Ureter (tissue), 1 donor: ENCODE measurements around the gene HOXB2. TPM values are rescaled to one million over a fixed set of nuclear protein-coding genes. Genes with fewer than 3 reads are reported as not detected.
"Not testable (repeated sequence)": the region's sequence is repeated elsewhere in the genome, so short reads cannot be mapped to it uniquely, and the experiment has no call there.

Experiments
- DNase-seq: peaks from one replicate; pipeline ENCODE4 v3.0.0-alpha.2; 2020; ENCODE audit warnings: low spot score
- total RNA-seq: library from RNA; stranded (reverse); gene quantifications from one replicate; pipeline ENCODE4 v1.2.4, GENCODE V29; 2023
- donor health status: DM: yes; HTN: yes; CAD: no.

HOXB2 gene
- total RNA-seq, 1 donor from 2014 or later = 50.7 TPM

DNA sequence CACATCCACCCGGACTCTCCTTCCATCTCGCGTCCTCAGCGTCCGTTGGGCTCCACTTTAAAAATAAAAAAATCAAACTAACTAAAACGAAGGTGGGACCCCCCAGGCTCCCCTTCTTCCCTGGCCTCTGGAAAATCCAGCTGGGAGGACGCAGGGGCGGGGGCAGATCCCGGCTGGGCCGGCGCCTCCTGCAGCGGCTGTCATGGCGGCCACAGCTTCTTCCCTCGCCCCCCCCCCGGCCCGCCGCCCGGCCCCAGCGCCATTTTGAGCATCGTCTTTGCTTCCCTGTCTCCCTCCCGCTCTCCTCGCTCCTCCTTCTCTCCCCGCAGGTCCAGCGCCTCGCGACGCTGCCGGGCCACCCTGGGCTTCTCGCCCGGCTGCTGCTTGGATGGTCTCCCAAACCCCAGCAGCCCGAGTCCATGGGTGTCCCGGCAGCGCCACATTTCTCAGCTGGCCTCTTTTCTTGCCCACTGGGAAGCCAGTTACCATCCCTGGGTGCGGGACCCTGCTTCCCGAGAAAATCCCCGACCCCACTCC lies 3.3 kb downstream of the HOXB2 start:
- no peak for DNase-seq

DNA sequence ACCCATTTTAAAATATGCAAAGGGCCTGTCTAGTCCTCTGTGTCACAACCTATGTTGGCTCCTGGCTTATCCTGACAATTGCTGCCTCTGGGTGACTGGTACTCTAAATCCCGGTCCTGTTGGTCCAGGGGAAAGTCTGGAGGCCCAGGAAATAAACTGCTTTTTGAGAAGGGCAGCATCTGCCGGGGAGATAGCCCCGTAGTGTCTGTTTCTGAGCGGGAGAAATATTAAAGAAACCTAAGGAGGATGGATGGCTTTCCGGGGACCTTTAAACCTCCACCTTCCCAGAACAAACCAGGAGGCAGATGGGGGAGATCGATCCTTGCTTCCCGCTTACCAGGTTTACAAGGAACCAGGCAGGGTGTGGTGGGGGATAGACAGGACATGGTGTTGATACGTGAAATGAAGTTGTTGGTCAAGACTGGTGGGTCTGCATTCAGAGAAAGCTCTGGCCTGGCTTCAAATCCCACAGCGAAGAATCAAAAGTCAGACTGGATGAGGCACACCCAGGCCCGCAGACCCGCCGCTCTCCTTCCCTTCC lies 3.8 kb downstream of the HOXB2 start:
- DNase-seq = no peak

DNA sequence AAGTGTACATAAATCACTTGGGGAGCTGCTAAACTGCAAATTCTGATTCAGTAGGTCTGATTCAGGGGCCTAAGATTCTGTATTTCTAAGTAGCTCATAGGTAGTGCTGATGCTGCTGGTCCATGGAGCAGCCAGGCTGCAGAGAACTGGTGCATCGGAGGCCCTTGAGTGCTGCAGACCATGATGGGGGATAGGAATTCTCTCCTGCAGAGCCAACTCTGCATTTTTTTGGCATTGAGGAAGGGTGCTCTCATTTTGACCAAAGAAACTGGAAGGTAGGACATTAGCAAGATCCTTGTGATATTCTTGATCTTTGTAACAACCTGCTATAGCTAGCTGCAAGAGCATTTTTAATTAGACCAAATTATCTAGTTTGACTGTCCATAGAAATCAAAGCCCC lies 4.7 kb downstream of the HOXB2 start:
- DNase-seq = no peak

DNA sequence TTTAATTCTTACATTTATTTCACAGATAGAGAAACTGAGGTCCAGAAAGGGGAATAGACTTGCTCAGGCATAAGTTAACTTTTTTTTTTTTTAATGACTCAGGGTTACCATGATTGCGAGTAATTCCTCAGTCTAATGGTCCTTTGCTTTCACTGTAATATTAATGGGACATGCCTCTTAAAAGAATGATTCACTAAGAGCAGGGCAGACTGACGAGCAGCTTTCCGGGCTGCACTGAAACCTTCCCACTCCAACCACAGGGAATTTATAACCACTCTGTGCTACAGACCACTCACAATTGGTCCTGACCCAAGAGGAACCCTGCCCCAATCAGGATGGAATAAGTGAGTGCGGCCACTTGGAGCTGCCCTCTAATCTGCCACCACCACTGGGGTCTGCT lies 5.7 kb downstream of the HOXB2 start:
- no peak for DNase-seq

DNA sequence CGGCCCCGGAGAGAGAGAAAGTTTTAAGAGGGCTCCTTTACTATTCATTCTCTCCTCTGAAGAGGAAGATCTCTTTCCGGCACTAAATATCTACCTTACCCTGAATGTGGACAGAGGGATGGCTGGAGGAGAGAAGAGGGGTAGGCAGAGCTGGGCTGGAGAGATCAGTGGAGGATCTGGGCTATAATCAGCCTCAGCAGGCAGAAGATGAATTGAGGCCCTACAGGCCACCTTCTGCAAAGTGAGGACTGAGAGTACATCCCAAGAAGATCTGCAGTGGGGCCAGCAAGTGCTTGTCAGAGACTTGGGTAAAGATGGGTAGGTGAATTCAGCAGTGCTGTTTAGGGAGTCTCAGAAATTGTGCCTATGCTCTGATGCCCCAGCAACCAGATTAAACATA lies 7.6 kb downstream of the HOXB2 start:
- no peak for DNase-seq

DNA sequence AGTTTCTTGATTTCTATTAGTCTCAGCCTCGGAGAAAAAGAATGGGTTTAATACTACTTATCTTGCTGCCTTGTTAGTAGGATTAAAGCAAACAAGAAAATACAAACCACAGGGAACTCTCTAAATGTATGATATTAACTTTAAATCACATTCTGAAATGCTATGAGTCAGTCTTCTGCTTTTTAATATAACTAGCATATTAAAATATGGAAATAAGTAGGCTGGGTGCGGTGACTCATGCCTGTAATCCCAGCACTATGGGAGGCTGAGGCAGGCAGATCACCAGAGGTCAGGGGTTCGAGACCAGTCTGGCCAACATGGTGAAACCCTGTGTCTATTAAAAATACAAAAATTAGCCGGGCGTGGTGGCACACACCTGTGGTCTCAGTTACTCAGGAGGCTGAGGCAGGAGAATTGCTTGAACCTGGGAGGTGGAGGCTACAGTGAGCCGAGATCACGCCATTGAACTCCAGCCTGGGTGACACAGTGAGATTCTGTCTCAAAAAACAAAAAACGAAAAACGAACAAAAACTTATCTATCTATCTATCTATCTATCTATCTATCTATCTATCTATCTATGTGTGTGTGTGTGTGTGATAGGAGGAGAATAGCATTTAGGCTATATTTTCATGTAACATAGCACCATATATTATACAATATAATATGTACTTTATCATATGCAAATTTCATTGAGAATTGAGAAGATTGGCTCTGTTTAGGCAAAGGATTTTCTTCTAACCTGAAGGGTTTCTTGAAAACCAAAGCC lies 8.9 kb downstream of the HOXB2 start:
- not testable (repeated sequence) for DNase-seq

DNA sequence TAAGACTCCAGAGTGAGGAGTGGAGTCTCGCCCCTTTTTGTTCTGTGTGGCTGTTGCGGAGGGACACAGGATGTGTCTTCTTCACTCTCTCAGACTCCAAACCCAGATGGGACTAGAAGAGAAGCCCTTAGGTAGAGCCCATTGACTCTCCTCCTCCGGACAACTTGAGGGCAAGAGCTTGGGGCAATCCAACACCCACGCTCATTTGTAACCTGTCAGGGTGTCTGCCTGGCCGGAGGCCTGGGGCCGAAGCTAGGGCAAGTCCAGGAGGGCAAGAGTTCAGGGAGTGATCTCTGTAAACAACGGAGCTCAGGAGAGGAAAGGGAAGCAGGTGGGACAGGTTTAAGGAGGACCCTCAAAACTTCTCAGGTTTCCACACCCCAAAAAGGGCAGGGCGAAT lies 12.6 kb downstream of the HOXB2 start:
- no peak for DNase-seq

DNA sequence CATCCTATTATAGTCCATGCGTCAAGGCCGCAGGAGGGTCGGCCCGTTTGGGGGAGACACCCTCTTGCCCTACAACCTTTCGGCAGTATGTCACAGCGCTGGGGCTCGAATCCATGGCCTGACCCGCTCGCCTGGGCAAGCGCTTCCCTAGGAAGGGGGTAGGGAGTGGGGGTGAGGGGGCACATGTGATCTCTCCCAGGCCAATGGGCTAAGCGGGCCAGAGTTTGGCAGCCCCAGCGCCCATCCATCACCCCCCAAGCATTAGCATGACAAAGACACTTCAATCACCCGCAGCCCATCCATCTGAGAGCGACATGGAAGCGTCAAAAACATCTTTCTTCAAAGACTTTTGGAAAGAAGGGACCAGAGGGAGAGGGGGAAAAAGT lies 14.0 kb downstream of the HOXB2 start, which contains the start of gene HOXB1:
Gene HOXB1, minus strand, starts transcription at position 125 of the 386 bp plus-strand sequence. Its CDS starts 107 bp downstream, at position 18.
- DNase-seq = no peak

DNA sequence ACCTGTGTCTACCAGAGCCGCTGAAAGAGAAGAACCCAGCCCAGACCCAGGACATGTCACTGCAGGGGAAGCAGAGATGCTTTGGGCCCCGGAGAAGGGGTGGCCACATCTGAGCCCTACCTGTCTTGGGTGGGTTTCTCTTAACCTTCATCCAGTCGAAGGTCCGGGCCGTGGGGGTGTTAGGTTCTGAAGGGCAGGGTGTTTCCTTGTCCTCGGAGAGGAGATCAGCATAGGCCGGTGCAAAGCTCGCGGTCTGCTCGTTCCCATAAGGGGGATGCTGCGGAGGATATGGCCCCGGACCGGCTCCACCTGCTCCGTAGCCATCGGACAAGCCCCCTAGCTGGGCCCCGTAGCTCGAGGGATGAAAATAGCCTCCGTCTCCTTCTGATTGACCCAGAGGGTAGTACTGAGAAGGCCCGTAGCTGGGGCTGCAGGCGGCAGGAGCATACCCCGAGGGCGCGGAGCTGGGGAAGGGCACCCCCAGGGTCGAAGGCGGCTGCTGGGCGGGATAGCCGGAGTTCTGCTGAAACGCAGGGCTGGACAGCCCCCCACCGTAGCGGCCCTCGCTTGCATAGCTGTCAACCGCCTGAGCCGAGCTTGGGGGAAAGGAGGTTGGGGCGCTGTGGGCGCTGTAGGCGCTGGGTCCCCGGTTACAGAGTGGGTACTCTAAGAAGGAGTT lies 14.6 kb downstream of the HOXB2 start:
- DNase-seq = no peak

DNA sequence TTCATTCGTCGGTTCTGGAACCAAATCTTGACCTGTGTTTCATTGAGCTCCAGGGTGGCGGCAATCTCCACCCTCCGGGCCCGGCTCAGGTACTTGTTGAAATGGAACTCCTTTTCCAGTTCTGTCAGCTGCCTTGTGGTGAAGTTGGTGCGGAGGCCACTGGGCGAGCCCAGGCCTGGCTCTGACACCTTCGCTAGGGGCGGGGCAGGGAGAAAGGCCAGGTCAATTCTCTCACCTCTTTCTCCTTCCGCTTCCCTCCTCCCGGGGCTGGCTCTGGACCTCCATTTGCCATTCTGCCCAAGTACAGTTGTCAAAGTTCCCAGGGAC lies 15.3 kb downstream of the HOXB2 start:
- peak; percentile 76 for DNase-seq

DNA sequence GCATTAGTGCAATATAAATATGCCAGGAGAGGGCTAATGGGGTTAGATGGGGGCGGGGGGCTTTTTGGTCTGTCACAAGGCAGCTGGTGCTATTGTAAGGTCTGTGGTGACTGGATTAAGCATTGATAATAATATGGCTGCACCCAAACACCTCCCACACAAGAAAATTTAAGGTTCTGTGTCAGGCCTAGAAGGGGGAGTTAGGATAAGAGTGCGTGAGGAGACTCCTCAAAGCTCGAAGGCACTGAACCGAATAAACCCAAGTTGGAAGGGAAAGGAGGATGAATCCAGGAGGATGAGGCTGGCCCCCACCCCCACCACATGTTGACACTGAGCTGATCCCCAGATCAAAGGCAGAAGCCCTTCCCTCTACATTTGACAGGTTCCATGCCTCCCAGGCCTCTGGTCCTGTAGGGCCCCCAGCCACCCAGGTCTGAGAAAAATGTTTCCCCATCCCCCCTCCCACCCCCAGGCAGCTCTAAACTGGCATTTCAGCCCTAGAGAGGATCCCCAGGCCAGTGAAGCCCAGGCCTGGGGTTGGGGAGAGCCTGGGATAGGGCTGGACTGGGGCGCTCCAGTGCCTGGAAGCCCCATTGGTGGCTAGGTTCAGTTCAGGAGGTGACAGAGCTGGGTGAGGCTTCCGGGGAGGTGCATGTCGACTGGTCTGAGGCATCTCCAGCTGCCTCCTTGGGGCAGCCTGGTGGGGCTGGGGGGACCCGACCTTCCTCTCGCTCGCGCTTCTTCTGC lies 15.8 kb downstream of the HOXB2 start:
- no peak for DNase-seq

DNA sequence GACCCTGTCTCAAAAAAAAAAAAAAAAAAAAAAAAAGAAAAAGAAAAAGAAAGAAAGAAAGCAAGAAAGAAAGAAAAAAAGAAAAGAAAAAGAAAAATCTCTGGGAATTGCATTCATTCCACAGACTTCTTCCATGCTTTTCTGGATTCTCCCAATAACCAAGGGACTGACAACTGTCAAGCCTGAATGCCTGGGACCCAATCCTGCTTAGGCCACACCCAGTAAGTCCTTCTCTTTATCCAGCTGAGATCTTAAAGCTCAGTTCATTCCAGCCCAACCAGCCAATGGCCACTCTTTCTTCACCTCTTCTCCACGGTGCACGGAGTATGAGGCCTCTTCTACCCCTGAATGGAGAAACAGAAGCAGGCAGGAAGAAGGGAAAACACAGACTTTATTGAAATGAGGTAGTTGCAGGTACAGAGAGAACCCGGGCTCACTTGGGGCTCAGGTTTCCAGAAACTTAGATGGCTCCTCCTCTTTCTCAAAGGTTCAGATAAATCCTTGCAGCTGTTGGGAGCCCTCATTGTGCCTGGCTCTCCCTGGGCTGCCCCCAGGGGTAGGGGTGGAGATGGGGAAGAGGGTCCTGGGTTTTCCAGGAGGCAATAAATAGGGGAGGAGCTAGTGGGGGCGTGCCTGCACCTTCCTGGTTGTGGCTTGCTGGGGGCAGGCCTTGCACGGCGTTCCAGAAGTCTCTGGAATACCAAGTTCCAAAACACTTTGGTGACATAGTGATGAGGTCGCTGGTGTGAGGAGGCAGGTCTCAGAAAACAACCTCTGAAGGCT lies 16.6 kb downstream of the HOXB2 start:
- no peak for DNase-seq

DNA sequence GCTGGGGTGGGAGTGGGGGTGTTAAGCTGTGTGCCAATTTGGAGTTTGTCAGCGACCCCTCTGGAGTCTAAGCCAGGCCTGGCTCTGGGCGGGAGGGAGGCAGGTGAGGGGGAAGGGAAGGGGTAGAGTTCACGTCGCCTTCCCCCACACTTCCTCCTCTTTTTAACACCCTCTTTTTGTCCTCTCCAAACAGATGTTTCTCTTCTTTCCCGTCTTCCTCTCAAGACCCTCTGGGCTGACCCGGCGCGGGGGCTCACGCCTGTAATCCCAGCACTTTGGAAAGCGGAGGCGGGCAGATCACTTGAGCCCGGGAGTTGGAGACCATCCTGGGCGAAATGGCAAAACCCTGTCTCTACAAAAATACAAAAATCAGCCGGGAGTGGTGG lies 17.4 kb downstream of the HOXB2 start:
- DNase-seq = no peak

DNA sequence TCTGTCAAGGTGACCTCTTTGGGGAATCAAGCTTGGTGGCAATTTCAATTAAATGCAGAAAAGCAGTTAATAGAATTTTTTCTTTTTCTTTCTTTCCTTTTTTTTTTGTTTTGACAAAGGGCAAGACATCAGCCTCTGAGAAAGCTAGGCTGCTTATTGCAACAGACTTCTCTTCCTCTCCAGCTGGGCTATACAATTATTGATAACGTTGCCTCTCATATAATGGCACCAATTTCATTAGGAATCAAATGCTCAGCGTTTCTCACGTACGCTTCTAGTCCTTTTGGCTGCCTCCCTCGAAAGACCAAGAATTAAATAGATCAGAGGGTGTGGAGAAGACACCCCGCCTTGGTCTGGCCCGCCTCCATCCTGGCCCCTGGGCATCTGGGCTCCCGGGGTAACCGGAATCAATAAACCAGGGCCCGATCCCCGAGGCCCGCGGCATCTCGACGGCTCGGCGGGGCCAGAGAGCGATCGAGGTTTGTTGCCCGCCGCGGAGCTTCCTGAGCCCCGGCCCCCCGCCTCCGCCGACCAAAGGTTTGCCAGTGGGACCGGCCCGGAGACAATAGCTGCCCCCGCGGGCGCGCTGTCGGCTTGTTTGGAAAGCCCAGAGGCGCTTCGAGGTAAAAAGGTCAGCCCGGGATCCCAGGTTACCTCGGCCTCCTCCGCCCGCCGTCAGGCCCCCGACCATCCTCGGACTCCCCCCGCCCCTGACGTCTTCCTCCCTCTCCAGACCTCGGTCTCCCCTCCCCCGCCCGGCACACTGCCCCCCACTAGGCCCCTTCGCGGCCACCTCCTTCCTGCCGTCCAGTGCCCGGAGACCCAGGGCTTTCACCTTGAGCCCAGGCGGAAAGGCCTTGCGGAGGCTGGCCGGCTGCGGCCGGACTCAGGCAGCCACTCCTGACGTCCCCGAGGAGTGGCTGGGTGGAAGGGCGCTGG lies 18.0 kb downstream of the HOXB2 start:
- no peak for DNase-seq

DNA sequence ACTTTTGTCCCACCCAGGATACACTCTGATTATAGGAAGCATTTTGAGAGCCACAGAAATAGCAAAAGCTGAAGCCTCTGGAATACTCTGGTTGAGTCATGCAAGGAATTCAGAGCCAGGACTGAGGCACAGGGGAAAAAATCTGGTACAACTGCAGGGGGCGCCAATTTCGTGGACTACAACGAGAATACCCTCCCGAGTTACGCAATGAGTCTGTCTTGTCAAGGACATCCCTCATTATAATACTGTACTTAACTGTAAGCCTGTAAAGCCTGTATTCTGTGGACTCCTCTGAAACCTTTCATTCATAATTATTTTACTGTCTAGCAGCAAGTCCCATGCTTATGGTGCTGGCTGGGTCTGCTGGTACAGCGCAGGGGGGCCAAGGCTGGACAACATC lies 21.9 kb downstream of the HOXB2 start:
- DNase-seq = no peak

DNA sequence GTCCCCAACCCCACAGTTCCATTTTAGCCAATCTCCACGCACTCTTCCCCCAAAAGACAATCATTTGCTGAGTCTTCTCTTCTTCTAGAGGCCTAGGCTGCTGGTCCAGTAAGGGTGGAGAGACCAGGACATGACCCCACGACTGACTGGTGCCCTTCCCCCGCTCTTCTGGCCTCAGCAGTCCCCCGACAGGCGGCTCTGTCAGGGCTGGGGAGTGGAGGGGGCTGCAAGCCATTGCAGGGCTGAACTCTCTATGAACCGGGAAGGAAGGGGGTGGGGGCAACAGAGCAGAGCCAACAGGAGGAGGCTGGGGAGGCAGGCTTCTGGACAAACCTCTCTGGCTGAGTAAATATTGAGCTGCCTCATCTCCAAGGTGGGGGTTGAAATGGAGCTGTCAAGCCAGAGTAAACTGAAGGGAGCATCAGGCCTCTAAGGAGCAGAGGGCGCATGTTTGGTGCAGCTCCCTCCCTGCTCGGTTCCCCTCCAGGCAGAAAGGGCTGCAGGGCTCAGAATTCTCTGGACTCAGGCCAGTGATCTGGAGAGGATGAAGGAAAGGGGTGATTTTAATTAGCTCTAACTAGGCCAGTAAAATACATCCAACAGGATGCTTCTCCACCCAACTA lies 22.8 kb downstream of the HOXB2 start:
- no peak for DNase-seq

DNA sequence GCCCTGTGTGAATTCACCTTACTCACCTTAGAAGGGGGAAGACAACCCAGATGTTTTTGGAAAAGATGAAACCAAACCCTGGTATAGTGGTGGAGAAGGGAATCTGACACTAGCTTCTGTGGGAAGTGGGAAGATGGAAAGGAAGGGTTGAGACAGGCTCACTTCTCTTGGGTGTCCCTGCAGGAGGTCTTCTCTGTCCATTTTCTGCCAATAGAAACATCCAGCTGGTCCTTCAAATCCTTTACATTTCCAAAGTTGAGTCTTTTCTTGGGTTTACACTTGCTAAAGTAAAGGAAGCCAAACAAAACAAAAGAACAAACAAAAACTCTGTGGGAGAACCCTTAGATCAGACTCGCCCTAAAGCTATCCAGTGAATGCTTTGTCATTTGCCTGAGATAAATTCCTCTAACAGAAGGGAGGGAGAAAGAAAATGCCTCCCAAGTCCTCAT lies 24.3 kb downstream of the HOXB2 start:
- DNase-seq = no peak

DNA sequence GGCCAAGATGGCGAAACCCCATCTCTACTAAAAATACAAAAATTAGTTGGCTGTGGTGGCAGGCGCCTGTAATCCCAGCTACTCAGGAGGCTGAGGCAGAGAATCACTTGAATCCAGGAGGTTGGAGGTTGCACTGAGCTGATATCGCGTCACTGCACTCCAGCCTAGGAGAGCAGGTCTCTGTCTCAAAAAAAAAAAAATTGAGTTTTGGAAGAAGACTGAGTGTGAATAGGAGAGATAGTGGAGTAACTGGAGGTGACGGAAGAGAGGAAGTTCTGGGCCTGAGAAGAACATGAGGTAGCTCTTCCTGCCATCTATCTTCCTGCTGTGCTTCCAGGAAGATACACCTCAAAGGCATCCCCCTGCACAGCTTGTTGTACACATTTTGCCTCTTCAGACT lies 25.5 kb downstream of the HOXB2 start:
- DNase-seq = no peak

DNA sequence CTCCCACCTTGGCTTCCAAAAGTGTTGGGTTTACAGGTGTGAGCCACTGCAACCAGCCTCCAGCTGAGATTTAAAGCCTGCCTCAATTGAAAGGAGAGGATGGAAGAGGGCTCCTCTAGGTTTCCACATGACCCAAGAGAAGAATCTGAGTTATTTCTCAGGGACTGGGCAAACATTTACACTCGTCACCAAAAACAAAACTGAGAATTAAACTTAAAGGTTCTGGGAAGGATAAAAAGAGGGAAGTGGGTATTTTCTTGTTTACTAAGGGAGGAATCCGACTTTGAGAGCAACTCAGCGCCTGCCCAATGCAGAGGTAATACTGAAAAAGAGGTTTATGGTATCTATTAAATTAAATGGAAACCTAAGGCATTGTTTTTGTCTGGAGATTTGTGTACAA lies 27.4 kb downstream of the HOXB2 start:
- no peak for DNase-seq
